Measurements from ENCODE around the gene KCNJ16.

The KCNJ16 gene

GRCh38 chr17:70128727-70129238 lies 53.8 kb downstream of the KCNJ16 start:
- no peak for TF ChIP-seq ZFX (IDR thresholded peaks at IDR 0.05)
- TF ChIP-seq, protein P1, sequence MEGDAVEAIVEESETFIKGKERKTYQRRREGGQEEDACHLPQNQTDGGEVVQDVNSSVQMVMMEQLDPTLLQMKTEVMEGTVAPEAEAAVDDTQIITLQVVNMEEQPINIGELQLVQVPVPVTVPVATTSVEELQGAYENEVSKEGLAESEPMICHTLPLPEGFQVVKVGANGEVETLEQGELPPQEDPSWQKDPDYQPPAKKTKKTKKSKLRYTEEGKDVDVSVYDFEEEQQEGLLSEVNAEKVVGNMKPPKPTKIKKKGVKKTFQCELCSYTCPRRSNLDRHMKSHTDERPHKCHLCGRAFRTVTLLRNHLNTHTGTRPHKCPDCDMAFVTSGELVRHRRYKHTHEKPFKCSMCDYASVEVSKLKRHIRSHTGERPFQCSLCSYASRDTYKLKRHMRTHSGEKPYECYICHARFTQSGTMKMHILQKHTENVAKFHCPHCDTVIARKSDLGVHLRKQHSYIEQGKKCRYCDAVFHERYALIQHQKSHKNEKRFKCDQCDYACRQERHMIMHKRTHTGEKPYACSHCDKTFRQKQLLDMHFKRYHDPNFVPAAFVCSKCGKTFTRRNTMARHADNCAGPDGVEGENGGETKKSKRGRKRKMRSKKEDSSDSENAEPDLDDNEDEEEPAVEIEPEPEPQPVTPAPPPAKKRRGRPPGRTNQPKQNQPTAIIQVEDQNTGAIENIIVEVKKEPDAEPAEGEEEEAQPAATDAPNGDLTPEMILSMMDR (conservative IDR thresholded peaks at IDR 0.05): no peak
- H3K27ac ChIP-seq: no peak overlapping the region

GRCh38 chr17:70130289-70130688 lies 55.3 kb downstream of the KCNJ16 start:
- no peak overlapping the region for H3K27ac ChIP-seq
- TF ChIP-seq, protein P1 (conservative IDR thresholded peaks at IDR 0.05): no peak
- TF ChIP-seq ZFX (IDR thresholded peaks at IDR 0.05): no peak

DNA sequence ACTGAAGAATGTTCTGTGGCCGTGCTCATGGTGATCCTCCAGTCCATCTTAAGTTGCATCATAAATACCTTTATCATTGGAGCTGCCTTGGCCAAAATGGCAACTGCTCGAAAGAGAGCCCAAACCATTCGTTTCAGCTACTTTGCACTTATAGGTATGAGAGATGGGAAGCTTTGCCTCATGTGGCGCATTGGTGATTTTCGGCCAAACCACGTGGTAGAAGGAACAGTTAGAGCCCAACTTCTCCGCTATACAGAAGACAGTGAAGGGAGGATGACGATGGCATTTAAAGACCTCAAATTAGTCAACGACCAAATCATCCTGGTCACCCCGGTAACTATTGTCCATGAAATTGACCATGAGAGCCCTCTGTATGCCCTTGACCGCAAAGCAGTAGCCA lies 57.5 kb downstream of the KCNJ16 start:
- H3K27ac ChIP-seq: no peak overlapping the region
- TF ChIP-seq, protein P1 (conservative IDR thresholded peaks at IDR 0.05): no peak

GRCh38 chr17:70134042-70134441 lies 59.0 kb downstream of the KCNJ16 start:
- TF ChIP-seq, protein P1 (conservative IDR thresholded peaks at IDR 0.05): no peak
- no peak for TF ChIP-seq ZFX (IDR thresholded peaks at IDR 0.05)
- H3K27ac ChIP-seq: no peak overlapping the region

GRCh38 chr17:70134777-70135176 lies 59.8 kb downstream of the KCNJ16 start:
- TF ChIP-seq ZFX (IDR thresholded peaks at IDR 0.05): no peak
- TF ChIP-seq, protein P1 (conservative IDR thresholded peaks at IDR 0.05): no peak
- H3K27ac ChIP-seq: no peak overlapping the region

DNA sequence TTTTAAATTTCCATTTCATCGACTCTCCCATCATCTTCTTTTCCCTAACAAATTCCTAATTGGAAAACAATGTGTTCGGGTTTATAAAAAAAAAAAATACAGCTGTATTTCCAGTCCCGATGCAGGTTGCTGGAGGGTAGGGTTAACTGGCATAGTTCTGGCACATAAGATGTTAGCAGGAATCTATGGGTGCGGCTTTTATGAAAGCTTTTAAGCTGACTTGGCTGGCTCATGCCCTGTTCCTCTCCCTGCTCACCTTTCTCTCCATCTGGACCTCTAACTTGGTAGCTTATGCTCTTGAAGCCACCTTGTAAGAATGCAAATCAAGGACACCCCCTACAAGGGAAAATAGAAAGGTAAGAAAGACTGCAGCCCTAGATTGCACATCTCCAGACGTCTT lies 61.1 kb downstream of the KCNJ16 start:
- no peak overlapping the region for H3K27ac ChIP-seq
- TF ChIP-seq, protein P1 (conservative IDR thresholded peaks at IDR 0.05): no peak
- no peak for TF ChIP-seq ZFX (IDR thresholded peaks at IDR 0.05)

DNA sequence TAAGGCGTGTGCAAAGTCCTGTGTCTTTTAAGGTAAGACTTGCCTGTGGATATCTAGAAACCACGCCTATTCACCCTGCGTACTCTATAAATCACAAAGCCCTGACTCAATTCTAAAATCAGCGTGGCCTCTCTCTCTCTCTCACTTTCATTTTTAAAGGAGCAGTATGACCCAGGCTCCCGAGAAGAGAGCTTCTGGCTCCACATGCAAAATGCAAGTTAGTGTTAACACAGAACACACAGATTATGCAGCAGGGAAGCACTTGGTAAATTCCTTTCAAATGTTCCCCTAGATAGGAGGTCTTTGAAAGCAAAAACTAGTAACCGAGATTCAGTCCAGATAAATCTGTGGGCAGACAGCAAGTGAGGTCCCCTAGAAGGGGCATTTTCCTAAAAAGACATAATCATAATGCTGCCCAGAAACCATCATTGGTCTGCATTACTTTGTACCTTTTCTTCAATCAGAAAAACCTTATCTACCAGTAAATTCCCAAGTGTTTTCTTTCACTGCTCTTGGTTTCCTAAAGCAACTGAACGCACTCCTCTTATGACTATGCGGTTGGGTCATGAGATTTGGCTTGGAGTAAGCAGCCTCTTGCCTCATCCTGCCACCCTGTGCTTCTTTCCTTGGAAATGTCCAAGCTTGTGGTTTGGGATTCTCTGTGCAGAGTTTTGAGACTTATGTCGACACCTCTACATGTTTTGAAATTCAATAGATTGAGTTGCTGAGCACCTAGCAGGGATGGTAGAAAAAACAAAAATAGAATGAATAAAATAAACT lies 62.6 kb downstream of the KCNJ16 start:
- no peak for TF ChIP-seq ZFX (IDR thresholded peaks at IDR 0.05)
- TF ChIP-seq, protein P1 (conservative IDR thresholded peaks at IDR 0.05): no peak
- H3K27ac ChIP-seq: no peak overlapping the region
